IPS-15b (cell line): ENCODE measurements around the gene PTGER2.
A peak's percentile ranks its signal among the peaks of the same experiment; 100 is the strongest.

ENCODE experiments used
- H3K27me3 ChIP-seq: one replicate; pipeline ENCODE4 v1.6.1; 2013; ENCODE audit warnings: low read length; ENCODE audit not compliant: control insufficient read depth, insufficient read depth
- H3K36me3 ChIP-seq: one replicate; pipeline ENCODE4 v1.6.1; 2013; ENCODE audit warnings: low read length; ENCODE audit not compliant: control insufficient read depth, insufficient read depth
- H3K4me1 ChIP-seq: one replicate; pipeline ENCODE4 v1.6.1; 2013; ENCODE audit warnings: mild to moderate bottlenecking, low read length; ENCODE audit not compliant: control insufficient read depth, insufficient read depth
- H3K4me3 ChIP-seq: one replicate; pipeline ENCODE4 v1.5.1; 2013; ENCODE audit warnings: low read depth, low read length
- H3K9ac ChIP-seq: one replicate; pipeline ENCODE4 v1.6.1; 2013; ENCODE audit warnings: low read depth, mild to moderate bottlenecking, low read length
- H3K9me3 ChIP-seq: one replicate; pipeline ENCODE4 v1.6.1; 2013; ENCODE audit warnings: mild to moderate bottlenecking, low read length; ENCODE audit not compliant: control insufficient read depth, insufficient read depth

The PTGER2 gene

DNA sequence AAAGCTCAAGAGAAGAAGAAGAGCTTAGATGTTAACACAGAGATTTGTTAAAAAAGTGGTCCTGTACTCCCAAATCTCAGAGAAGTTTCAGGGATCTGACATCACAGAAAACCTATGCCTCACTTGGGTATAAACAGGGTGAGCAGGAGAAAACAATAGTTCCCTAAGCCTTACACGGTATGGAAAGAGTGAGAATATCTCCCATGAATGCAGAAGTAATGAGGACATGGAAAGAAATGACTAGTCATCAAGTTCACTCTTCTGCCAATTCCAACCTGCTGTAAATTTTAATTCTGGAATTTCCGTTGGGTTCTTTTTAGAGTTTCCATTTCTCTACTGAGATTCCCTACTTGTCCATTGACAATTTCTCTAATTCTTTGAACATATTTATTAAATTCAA lies 6.2 kb upstream of the PTGER2 start:
- Histone ChIP-seq H3K4me1 (peaks cover 4% of the 10 kb centered on the region), H3K36me3 (no peaks in the 10 kb centered on the region), H3K4me3 (no peak overlapping the region), H3K27me3 (peaks cover 30% of the 10 kb centered on the region), H3K9ac (no peak overlapping the region), H3K9me3 (no peaks in the 10 kb centered on the region)

DNA sequence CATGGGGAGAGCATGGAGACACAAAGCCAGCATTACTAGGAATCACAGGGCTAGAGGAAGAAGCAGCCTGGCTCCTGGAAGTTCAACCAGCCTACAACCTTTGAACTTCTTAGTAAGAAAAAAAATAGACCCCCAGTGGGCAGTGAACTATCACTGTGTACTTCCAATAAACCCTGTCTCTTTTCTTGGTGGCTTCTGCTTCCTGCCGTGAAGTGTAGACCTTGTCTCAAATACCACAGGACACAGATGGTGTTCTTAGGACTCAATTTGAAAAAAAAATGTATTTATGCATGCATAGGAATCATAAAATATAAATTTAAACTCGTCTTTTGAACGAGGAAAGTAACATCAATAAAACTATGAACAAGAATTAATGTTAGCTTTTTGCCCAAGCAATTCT lies 3.6 kb upstream of the PTGER2 start:
- Histone ChIP-seq H3K9ac (no peak overlapping the region), H3K4me1 (peaks cover 9% of the 10 kb centered on the region), H3K4me3 (no peak overlapping the region), H3K27me3 (peaks cover 56% of the 10 kb centered on the region), H3K36me3 (no peaks in the 10 kb centered on the region), H3K9me3 (no peaks in the 10 kb centered on the region)

DNA sequence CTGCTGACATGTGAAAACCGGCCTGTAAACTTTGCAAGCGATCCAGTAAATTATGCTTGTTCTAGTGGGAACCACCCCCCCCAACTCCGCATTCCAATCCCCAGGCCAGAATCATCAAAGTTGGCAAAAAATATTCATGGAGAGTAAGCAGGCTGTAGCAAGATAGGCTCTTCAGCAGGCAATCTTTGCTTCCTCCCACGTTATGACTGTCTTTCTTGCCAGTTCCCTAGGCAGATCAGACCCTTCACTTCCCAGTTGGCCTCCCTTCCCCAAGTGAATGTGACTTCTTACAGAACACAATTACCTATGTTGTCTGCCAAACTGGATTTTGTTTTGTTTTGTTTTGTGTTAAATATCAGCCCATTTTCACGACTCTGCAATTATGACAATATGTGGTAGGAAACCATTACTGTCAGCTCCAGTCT lies 1.2 kb upstream of the PTGER2 start:
- Histone ChIP-seq H3K4me3 (no peak overlapping the region), H3K27me3 (peaks cover 80% of the 10 kb centered on the region)

DNA sequence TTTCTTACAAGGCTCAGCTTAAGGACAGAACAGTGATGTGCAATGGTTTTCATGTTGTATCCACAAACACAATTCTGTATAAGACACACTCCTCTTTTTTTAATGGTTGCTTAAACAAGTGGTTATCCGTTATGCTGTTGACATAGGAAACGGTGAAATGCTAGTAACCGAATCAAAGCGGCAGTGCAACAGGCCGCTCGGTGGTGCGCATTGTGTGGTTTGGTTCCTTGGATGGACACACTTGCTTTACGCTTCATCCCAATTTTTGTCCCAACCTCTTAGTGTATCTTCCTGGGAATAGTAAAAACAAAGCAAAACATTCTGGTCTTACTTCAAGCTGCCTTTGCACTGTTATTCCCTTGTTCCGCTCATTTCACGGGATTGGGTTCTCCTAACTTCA lies 650 bp upstream of the PTGER2 start:
- Histone ChIP-seq H3K36me3 (no peaks in the 10 kb centered on the region), H3K4me3 (peak overlapping the region; percentile 78), H3K9me3 (no peaks in the 10 kb centered on the region), H3K27me3 (peaks cover 85% of the 10 kb centered on the region), H3K4me1 (peaks cover 9% of the 10 kb centered on the region), H3K9ac (no peak overlapping the region)

More for the DNA sequence above, 1.2 kb upstream of the PTGER2 start:
- no peaks in the 10 kb centered on the region for H3K9me3 ChIP-seq
- peaks cover 9% of the 10 kb centered on the region for H3K4me1 ChIP-seq
- H3K9ac ChIP-seq, result no peak overlapping the region
- H3K36me3 ChIP-seq, result no peaks in the 10 kb centered on the region

DNA sequence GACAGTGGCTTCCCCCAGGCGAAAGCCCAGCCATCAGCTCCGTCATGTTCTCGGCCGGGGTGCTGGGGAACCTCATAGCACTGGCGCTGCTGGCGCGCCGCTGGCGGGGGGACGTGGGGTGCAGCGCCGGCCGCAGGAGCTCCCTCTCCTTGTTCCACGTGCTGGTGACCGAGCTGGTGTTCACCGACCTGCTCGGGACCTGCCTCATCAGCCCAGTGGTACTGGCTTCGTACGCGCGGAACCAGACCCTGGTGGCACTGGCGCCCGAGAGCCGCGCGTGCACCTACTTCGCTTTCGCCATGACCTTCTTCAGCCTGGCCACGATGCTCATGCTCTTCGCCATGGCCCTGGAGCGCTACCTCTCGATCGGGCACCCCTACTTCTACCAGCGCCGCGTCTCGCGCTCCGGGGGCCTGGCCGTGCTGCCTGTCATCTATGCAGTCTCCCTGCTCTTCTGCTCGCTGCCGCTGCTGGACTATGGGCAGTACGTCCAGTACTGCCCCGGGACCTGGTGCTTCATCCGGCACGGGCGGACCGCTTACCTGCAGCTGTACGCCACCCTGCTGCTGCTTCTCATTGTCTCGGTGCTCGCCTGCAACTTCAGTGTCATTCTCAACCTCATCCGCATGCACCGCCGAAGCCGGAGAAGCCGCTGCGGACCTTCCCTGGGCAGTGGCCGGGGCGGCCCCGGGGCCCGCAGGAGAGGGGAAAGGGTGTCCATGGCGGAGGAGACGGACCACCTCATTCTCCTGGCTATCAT lies 663 bp downstream of the PTGER2 start:
- no peaks in the 10 kb centered on the region for H3K9me3 ChIP-seq
- H3K4me3 ChIP-seq, result peak overlapping the region; percentile 78
- H3K36me3 ChIP-seq, result no peaks in the 10 kb centered on the region
- H3K27me3 ChIP-seq, result peaks cover 82% of the 10 kb centered on the region
- peak overlapping the region; percentile 32 for H3K9ac ChIP-seq
- peaks cover 5% of the 10 kb centered on the region for H3K4me1 ChIP-seq

DNA sequence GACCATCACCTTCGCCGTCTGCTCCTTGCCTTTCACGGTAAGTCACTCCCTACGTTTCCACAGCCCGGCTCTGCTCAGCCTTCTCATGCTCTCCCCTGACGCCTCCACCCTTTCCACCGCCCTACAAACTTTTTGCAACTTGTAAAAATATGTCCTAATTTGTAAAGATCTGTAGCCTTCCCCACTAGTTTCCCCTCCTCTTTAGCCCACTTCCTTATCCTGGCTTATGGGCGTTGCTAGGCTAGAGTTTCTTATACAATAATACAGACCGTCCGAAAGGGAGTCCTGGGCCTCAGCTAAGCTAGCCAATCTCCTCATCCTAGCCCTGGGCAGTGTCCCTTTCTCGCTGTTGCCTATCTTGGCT lies 1.2 kb downstream of the PTGER2 start:
- no peaks in the 10 kb centered on the region for H3K9me3 ChIP-seq
- no peaks in the 10 kb centered on the region for H3K36me3 ChIP-seq
- no peak overlapping the region for H3K9ac ChIP-seq
- peak overlapping the region; percentile 78 for H3K4me3 ChIP-seq
- H3K27me3 ChIP-seq, result peaks cover 78% of the 10 kb centered on the region
- peaks cover 5% of the 10 kb centered on the region for H3K4me1 ChIP-seq

DNA sequence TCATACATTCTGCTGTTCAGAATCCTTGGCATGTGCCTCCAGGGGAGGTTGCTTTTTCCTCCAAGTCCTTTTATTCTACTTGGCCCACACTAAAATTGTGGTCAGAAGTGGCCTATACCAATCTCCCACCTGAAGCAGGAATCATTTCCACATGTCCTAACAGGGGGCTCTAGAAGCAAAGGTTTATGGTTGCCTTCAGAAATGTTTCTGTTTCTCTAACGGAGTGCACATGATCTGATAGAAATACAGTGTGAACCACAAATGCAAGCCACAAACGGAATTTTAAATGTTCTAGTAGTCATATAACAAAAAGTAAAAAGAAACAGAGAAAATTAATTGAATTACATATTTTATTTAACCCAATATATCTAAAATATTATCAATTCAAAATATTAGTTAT lies 4.0 kb downstream of the PTGER2 start:
- H3K4me1 ChIP-seq, result peaks cover 5% of the 10 kb centered on the region
- no peak overlapping the region for H3K4me3 ChIP-seq
- no peaks in the 10 kb centered on the region for H3K36me3 ChIP-seq
- no peak overlapping the region for H3K9ac ChIP-seq
- no peaks in the 10 kb centered on the region for H3K9me3 ChIP-seq
- peaks cover 54% of the 10 kb centered on the region for H3K27me3 ChIP-seq

DNA sequence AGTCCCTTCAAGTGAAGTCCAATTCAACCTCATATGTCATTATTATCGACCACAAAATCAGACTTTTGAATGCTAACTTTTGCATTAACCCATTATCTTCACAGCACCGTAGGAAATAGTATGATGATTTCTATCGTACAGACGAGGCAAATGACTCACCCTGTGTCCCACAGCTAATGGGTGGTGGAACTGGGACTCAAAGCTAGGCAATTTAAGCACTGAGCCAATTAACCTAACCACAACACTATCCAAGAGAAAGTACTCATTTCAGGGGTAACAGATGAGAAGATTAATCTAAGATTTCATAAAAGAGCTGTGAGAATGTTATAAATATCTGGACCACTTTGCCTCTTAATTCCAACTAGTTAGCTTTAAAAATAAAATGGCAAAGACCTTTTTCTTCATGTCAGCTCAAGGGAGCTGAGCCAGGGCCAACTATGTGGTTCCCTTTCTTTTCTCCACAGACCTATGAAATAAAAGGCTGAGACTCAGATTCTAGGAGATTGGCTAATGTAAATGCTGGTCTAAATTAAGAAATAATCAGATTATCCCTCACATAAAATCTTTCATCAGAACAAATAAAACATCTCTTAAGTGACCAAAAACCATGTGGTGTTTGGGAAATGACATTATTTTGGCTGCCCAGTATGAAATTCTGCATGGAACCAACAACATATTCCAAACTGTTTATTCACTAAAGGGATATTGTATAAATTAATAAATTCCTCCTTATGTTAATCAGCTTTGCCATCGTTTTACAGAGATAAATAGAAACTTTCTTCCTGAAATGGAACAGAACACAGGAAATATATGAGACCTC lies 4.9 kb downstream of the PTGER2 start:
- Histone ChIP-seq H3K4me1 (peaks cover 2% of the 10 kb centered on the region), H3K36me3 (no peaks in the 10 kb centered on the region), H3K9ac (no peak overlapping the region), H3K4me3 (no peak overlapping the region), H3K27me3 (peaks cover 44% of the 10 kb centered on the region), H3K9me3 (no peaks in the 10 kb centered on the region)

DNA sequence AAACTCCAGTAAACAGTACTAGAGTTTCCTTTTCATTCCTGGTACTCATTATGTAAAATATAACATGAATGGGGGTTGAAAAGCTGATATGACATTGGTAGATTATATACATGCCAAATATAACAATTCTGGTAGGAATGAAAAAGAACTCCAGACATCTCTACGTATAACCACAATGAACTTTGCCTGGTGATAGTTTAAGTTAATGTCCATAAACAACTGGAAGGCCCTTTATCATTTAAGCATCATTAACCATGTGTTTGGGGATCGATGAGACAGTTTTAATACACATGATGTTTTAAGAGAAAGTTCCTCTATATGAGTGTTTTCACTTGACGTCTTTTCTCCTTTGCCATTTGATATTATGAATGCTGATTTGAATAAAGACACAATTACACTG lies 5.8 kb downstream of the PTGER2 start:
- H3K36me3 ChIP-seq, result no peaks in the 10 kb centered on the region
- no peaks in the 10 kb centered on the region for H3K9me3 ChIP-seq
- H3K27me3 ChIP-seq, result peaks cover 36% of the 10 kb centered on the region
- no peak overlapping the region for H3K4me3 ChIP-seq
- H3K9ac ChIP-seq, result no peak overlapping the region
- H3K4me1 ChIP-seq, result peaks cover 2% of the 10 kb centered on the region

DNA sequence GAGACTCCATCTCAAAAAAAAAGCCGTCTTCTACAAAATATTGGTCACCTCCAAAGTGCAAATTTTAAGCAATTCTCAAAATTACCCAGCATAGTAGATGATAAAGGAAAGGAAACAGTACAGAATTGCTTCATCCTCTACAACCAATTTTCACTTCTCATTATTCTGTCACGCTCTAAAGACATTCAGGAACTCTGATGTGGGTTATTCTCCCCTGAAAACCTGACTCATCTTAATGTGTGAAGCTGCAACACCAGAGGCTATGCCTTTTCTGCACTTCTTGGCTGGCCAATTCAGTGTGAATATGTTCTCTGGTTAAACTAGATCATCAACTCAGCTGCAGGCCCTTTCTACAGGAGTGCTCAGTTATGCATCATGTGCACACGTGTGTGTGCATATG lies 11.0 kb downstream of the PTGER2 start:
- Histone ChIP-seq H3K4me1 (no peaks in the 10 kb centered on the region), H3K36me3 (no peaks in the 10 kb centered on the region)

DNA sequence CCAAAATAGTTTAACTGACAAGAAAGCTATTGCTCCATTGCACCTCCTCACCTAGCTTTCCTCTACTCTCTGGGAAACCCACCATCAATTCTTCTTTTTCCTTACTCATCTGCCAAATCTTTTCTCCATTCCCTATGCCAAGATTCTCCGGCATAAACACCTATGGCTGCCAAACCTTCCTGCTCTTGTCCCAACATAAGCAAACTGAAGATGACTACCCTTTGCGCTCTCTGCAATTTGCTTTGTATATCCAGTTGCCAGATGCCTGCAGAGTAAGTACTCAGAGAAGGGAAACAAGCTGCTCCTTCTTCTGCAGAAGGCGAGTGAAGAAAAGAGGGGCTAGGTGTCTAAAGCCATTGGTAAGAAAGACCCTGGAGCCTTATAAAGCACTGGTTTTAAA lies 11.5 kb downstream of the PTGER2 start:
- Histone ChIP-seq H3K9me3 (no peaks in the 10 kb centered on the region), H3K4me3 (no peak overlapping the region), H3K9ac (no peak overlapping the region), H3K4me1 (no peaks in the 10 kb centered on the region), H3K27me3 (no peaks in the 10 kb centered on the region), H3K36me3 (no peaks in the 10 kb centered on the region)

More for the DNA sequence above, 11.0 kb downstream of the PTGER2 start:
- Histone ChIP-seq H3K9ac (no peak overlapping the region), H3K4me3 (no peak overlapping the region), H3K27me3 (no peaks in the 10 kb centered on the region), H3K9me3 (no peaks in the 10 kb centered on the region)
